WTC11 (cell line): ENCODE measurements around the gene MRPL20. TPM values are rescaled to one million over a fixed set of nuclear protein-coding genes. Genes with fewer than 3 reads are reported as not detected.

Experiments
- ATAC-seq: fragments of 200-7000 bp; cut with Tn5 transposase; 2 replicates; pipeline ENCODE4 v1.10.0; 2021; ENCODE audit warnings: mild to moderate bottlenecking, moderate library complexity
- CTCF ChIA-PET: fragments of 300-600 bp; sonication (Branson Sonifier 250); formaldehyde crosslinking; loops from one replicate; lab custom pipeline; 2021; ENCODE audit warnings: antibody characterized with exemption; lab: Charles Lee
- POLR2A ChIA-PET: fragments of 350-600 bp; sonication (Branson Sonifier 250); formaldehyde crosslinking; loops from one replicate; lab custom pipeline; 2021; ENCODE audit warnings: antibody characterized with exemption; lab: Charles Lee
- DNase-seq: peaks from one replicate; pipeline ENCODE4 v3.0.0; 2021; ENCODE audit warnings: low spot score
- H3K27ac Mint-ChIP-seq: 2 replicates; pipeline ENCODE4 v1.8.0; 2021; ENCODE audit warnings: mixed read lengths
- H3K27me3 Mint-ChIP-seq: 2 replicates; pipeline ENCODE4 v1.8.0; 2021; ENCODE audit warnings: low read depth, mild to moderate bottlenecking, moderate library complexity, mixed read lengths
- H3K36me3 Mint-ChIP-seq: 2 replicates; pipeline ENCODE4 v1.8.0; 2021; ENCODE audit warnings: mixed read lengths
- H3K4me1 Mint-ChIP-seq: 2 replicates; pipeline ENCODE4 v1.8.0; 2022; ENCODE audit warnings: mixed read lengths
- H3K4me3 Mint-ChIP-seq: 2 replicates; pipeline ENCODE4 v1.8.0; 2021; ENCODE audit warnings: mild to moderate bottlenecking, moderate library complexity, mixed read lengths
- H3K9me3 Mint-ChIP-seq: 2 replicates; pipeline ENCODE4 v1.8.0; 2021; ENCODE audit warnings: mixed read lengths
- AFF4 ChIP-seq: sonication (generic); formaldehyde crosslinking; IDR thresholded peaks from 2 replicates; pipeline ENCODE4 v1.8.1; 2023; ENCODE audit warnings: mild to moderate bottlenecking, missing genetic modification reagents, borderline replicate concordance
- E2F1 ChIP-seq: sonication (generic); formaldehyde crosslinking; IDR thresholded peaks from 2 replicates; pipeline ENCODE4 v1.8.0; 2022; ENCODE audit warnings: mild to moderate bottlenecking, missing genetic modification reagents
- EMX1 ChIP-seq: fragments of 250-450 bp; sonication (Bioruptor Pico); IDR thresholded peaks from 2 replicates; pipeline ENCODE4 v1.8.0; 2021; ENCODE audit warnings: mild to moderate bottlenecking
- FOXJ3 ChIP-seq: sonication (generic); formaldehyde crosslinking; IDR thresholded peaks from 2 replicates; pipeline ENCODE4 v1.9.0; 2021; ENCODE audit warnings: missing genetic modification reagents, mild to moderate bottlenecking, borderline replicate concordance
- GTF2I ChIP-seq: fragments of 250-450 bp; sonication (Bioruptor Pico); conservative IDR thresholded peaks from 2 replicates; pipeline ENCODE4 v1.4.0; 2021; ENCODE audit warnings: mild to moderate bottlenecking
- IRF1 ChIP-seq: sonication (generic); formaldehyde crosslinking; IDR thresholded peaks from 2 replicates; pipeline ENCODE4 v1.8.0; 2023; ENCODE audit warnings: missing genetic modification reagents
- MAX ChIP-seq: sonication (generic); formaldehyde crosslinking; IDR thresholded peaks from 2 replicates; pipeline ENCODE4 v1.8.0; 2022; ENCODE audit warnings: mild to moderate bottlenecking, missing genetic modification reagents
- MYBL2 ChIP-seq: sonication (generic); formaldehyde crosslinking; IDR thresholded peaks from 2 replicates; pipeline ENCODE4 v1.8.1; 2023; ENCODE audit warnings: mild to moderate bottlenecking, moderate library complexity, missing genetic modification reagents
- NR1H2 ChIP-seq: sonication (generic); formaldehyde crosslinking; IDR thresholded peaks from 2 replicates; pipeline ENCODE4 v1.9.0; 2021; ENCODE audit warnings: mild to moderate bottlenecking, moderate library complexity, missing genetic modification reagents
- PRRX2 ChIP-seq: fragments of 250-450 bp; sonication (Bioruptor Pico); IDR thresholded peaks from 2 replicates; pipeline ENCODE4 v1.8.0; 2021; ENCODE audit warnings: mild to moderate bottlenecking
- RORB ChIP-seq: fragments of 250-450 bp; sonication (Bioruptor Pico); IDR thresholded peaks from 2 replicates; pipeline ENCODE4 v1.9.0; 2021; ENCODE audit warnings: mild to moderate bottlenecking
- SMAD3 ChIP-seq: sonication (generic); formaldehyde crosslinking; IDR thresholded peaks from 2 replicates; pipeline ENCODE4 v1.8.0; 2022; ENCODE audit warnings: missing genetic modification reagents, mild to moderate bottlenecking, borderline replicate concordance
- STAT6 ChIP-seq: sonication (generic); formaldehyde crosslinking; conservative IDR thresholded peaks from 2 replicates; pipeline ENCODE4 v1.8.1; 2023; ENCODE audit warnings: mild to moderate bottlenecking, low read depth, missing genetic modification reagents, moderate library complexity
- ZMAT4 ChIP-seq: fragments of 250-450 bp; sonication (Bioruptor Pico); IDR thresholded peaks from 2 replicates; pipeline ENCODE4 v1.9.0; 2021; ENCODE audit warnings: mild to moderate bottlenecking
- ZNF138 ChIP-seq: sonication (generic); formaldehyde crosslinking; conservative IDR thresholded peaks from 2 replicates; pipeline ENCODE4 v1.8.1; 2022; ENCODE audit warnings: mild to moderate bottlenecking, moderate library complexity, missing genetic modification reagents
- ZNF219 ChIP-seq: sonication (generic); formaldehyde crosslinking; IDR thresholded peaks from 2 replicates; pipeline ENCODE4 v1.8.0; 2023; ENCODE audit warnings: missing genetic modification reagents, mild to moderate bottlenecking, borderline replicate concordance
- ZNF232 ChIP-seq: sonication (generic); formaldehyde crosslinking; IDR thresholded peaks from 2 replicates; pipeline ENCODE4 v1.8.0; 2022; ENCODE audit warnings: mild to moderate bottlenecking, missing genetic modification reagents
- ZNF416 ChIP-seq: fragments of 250-450 bp; sonication (Bioruptor Pico); IDR thresholded peaks from 2 replicates; pipeline ENCODE4 v1.9.0; 2021; ENCODE audit warnings: mild to moderate bottlenecking, inconsistent platforms
- ZNF532 ChIP-seq: fragments of 250-450 bp; sonication (Bioruptor Pico); IDR thresholded peaks from 2 replicates; pipeline ENCODE4 v1.9.0; 2021; ENCODE audit warnings: mild to moderate bottlenecking, borderline replicate concordance
- total RNA-seq: library from RNA; stranded (reverse); gene quantifications from 3 replicates; pipeline ENCODE4 v1.2.3, GENCODE V29; 2021

The MRPL20 gene
- total RNA-seq, 1 experiment from 2014 or later, result 156 TPM

GRCh38 chr1:1424707-1425106 lies 17.6 kb upstream of the MRPL20 start (continued):
- no peak for TF ChIP-seq AFF4 (CRISPR knock-in tag)

GRCh38 chr1:1423245-1423597 lies 16.1 kb upstream of the MRPL20 start:
- H3K27me3 Mint-ChIP-seq, result peaks cover 2% of the 10 kb centered on the region; the same call in 1 of the 2 replicates
- no peaks in the 10 kb centered on the region for H3K36me3 Mint-ChIP-seq
- CTCF ChIA-PET, result no interaction called here
- ATAC-seq, result no peak
- TF ChIP-seq ZMAT4 (CRISPR knock-in tag) (no peak), E2F1 (CRISPR knock-in tag) (no peak), NR1H2 (CRISPR knock-in tag) (no peak)
- TF ChIP-seq, all 79 proteins: peak for 0
- no peaks in the 10 kb centered on the region for H3K9me3 Mint-ChIP-seq
- POLR2A ChIA-PET, result interaction anchor here (1.0 kb wide), 1 partner anchor 10 kb away, joined by 7 read pairs; no protein-coding TSS in a partner anchor
- no peak overlapping the region for H3K27ac Mint-ChIP-seq
- H3K4me1 Mint-ChIP-seq, result peaks cover 34% of the 10 kb centered on the region
- H3K4me3 Mint-ChIP-seq, result no peak overlapping the region
- no peak for DNase-seq

GRCh38 chr1:1422465-1423244 lies 15.6 kb upstream of the MRPL20 start:
- CTCF ChIA-PET, result interaction anchor here (1.2 kb wide), 1 partner anchor 20 kb away, joined by 4 read pairs; no protein-coding TSS in a partner anchor
- POLR2A ChIA-PET, result no interaction called here
- DNase-seq, result peak; percentile 40
- H3K9me3 Mint-ChIP-seq, result no peaks in the 10 kb centered on the region
- no peaks in the 10 kb centered on the region for H3K36me3 Mint-ChIP-seq
- H3K4me1 Mint-ChIP-seq, result peaks cover 37% of the 10 kb centered on the region
- peaks cover 2% of the 10 kb centered on the region; the same call in 1 of the 2 replicates for H3K27me3 Mint-ChIP-seq
- H3K4me3 Mint-ChIP-seq, result no peak overlapping the region
- ATAC-seq, result no peak
- H3K27ac Mint-ChIP-seq, result peak overlapping the region; percentile 68; the same call in 1 of the 2 replicates
- no peak for TF ChIP-seq ZNF219 (CRISPR knock-in tag)
- peak; percentile 60; the same call in 1 of the 2 replicates for TF ChIP-seq EMX1
- no peak for TF ChIP-seq IRF1 (CRISPR knock-in tag)
- TF ChIP-seq STAT6 (CRISPR knock-in tag), result no peak
- TF ChIP-seq RORB (CRISPR knock-in tag), result no peak
- no peak for TF ChIP-seq PRRX2 (CRISPR knock-in tag)
- no peak for TF ChIP-seq ZNF138 (CRISPR knock-in tag)
- no peak for TF ChIP-seq FOXJ3
- no peak for TF ChIP-seq MYBL2 (CRISPR knock-in tag)
- TF ChIP-seq MAX (CRISPR knock-in tag), result no peak
- no peak for TF ChIP-seq SMAD3 (CRISPR knock-in tag)
- peak; percentile 39; the same call in 1 of the 2 replicates for TF ChIP-seq ZNF416 (CRISPR knock-in tag)
- TF ChIP-seq ZNF532 (CRISPR knock-in tag), result peak; percentile 91
- no peak for TF ChIP-seq ZNF232 (CRISPR knock-in tag)
- TF ChIP-seq GTF2I (CRISPR knock-in tag), result no peak
